Neural progenitor cell (in vitro differentiated cells): Measurements from ENCODE around the gene TBC1D10A.

Experiments used
- EZH2 ChIP-seq: fragments of 200-600 bp; sonication (generic); IDR thresholded peaks from 2 replicates; pipeline ENCODE4 v1.6.1; 2017; ENCODE audit warnings: antibody characterized with exemption, mild to moderate bottlenecking, moderate library complexity
- EZH2phosphoT487 ChIP-seq: fragments of 200-600 bp; sonication (generic); IDR thresholded peaks from 2 replicates; pipeline ENCODE4 v1.6.1; 2017; ENCODE audit warnings: antibody characterized with exemption
- TF ChIP-seq, protein P1 (sequence below): fragments of 200-600 bp; sonication (generic); IDR thresholded peaks from 2 replicates; pipeline ENCODE4 v1.5.1; 2017; ENCODE audit warnings: antibody characterized with exemption, mild to moderate bottlenecking

GRCh38 chr22:30297991-30298701 is 28.6 kb downstream of the TBC1D10A start:
- TF ChIP-seq EZH2phosphoT487, result no peak
- TF ChIP-seq, protein P1, sequence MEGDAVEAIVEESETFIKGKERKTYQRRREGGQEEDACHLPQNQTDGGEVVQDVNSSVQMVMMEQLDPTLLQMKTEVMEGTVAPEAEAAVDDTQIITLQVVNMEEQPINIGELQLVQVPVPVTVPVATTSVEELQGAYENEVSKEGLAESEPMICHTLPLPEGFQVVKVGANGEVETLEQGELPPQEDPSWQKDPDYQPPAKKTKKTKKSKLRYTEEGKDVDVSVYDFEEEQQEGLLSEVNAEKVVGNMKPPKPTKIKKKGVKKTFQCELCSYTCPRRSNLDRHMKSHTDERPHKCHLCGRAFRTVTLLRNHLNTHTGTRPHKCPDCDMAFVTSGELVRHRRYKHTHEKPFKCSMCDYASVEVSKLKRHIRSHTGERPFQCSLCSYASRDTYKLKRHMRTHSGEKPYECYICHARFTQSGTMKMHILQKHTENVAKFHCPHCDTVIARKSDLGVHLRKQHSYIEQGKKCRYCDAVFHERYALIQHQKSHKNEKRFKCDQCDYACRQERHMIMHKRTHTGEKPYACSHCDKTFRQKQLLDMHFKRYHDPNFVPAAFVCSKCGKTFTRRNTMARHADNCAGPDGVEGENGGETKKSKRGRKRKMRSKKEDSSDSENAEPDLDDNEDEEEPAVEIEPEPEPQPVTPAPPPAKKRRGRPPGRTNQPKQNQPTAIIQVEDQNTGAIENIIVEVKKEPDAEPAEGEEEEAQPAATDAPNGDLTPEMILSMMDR, result no peak
- TF ChIP-seq EZH2, result no peak
